IMR-90 (cell line): ENCODE results near the gene CFAP61. TPM values are rescaled to one million over a fixed set of nuclear protein-coding genes. Genes with fewer than 3 reads are reported as not detected.

Source experiments
- ATAC-seq: fragments of 200-7000 bp; cut with Tn5 transposase; 2 replicates; pipeline ENCODE4 v1.9.1; 2020; ENCODE audit warnings: low read depth, mild to moderate bottlenecking, moderate library complexity
- BruUV-seq: library from RNA; stranded (reverse); fragments of 400-500 nt; replicated peaks from 2 replicates; lab custom pipeline; 2021; lab: Mats Ljungman, UMichigan
- CTCF ChIA-PET: fragments of 300-600 bp; formaldehyde crosslinking; extraction: SDS; loops from one replicate; lab custom pipeline; 2021; ENCODE audit warnings: antibody characterized with exemption; lab: Yijun Ruan, JAX
- POLR2A ChIA-PET: fragments of 300-600 bp; sonication (Branson Sonifier 250); formaldehyde crosslinking; loops from one replicate; lab custom pipeline; 2022; ENCODE audit warnings: antibody characterized with exemption; ENCODE audit not compliant: unreplicated experiment; lab: Charles Lee
- DNase-seq: peaks from one replicate; pipeline ENCODE4 v3.0.0; 2013
- H2AFZ ChIP-seq: replicated peaks from 2 replicates; pipeline ENCODE3; 2013; ENCODE audit warnings: low read length, mild to moderate bottlenecking; ENCODE audit not compliant: poor library complexity
- H2AK5ac ChIP-seq: 2 replicates; pipeline ENCODE4 v1.6.1; 2013; ENCODE audit warnings: low read depth, low read length, inconsistent platforms
- H2AK9ac ChIP-seq: replicated peaks from 2 replicates; pipeline ENCODE3; 2013; ENCODE audit warnings: mild to moderate bottlenecking, low read depth, low read length, moderate library complexity; ENCODE audit not compliant: poor library complexity
- H2BK120ac ChIP-seq: 2 replicates; pipeline ENCODE4 v1.6.1; 2013; ENCODE audit warnings: low read depth, low read length, inconsistent platforms
- H2BK15ac ChIP-seq: 3 replicates; pipeline ENCODE4 v1.6.1; 2013; ENCODE audit warnings: low read depth, low read length, inconsistent platforms
- H2BK20ac ChIP-seq: 2 replicates; pipeline ENCODE4 v1.6.1; 2013; ENCODE audit warnings: low read depth, mild to moderate bottlenecking, inconsistent platforms, low read length, moderate library complexity
- H2BK5ac ChIP-seq: 2 replicates; pipeline ENCODE4 v1.6.1; 2013; ENCODE audit warnings: mild to moderate bottlenecking, low read depth, low read length, inconsistent platforms; ENCODE audit not compliant: poor library complexity, severe bottlenecking
- H3K14ac ChIP-seq: replicated peaks from 2 replicates; pipeline ENCODE4 v1.6.1; 2013; ENCODE audit warnings: low read depth, low read length, inconsistent platforms
- H3K18ac ChIP-seq: 2 replicates; pipeline ENCODE4 v1.6.1; 2013; ENCODE audit warnings: low read depth, low read length, control low read depth
- H3K23ac ChIP-seq: 2 replicates; pipeline ENCODE4 v1.6.1; 2013; ENCODE audit warnings: low read depth, low read length, inconsistent platforms
- H3K27ac ChIP-seq: 2 replicates; pipeline ENCODE4 v1.5.1; 2013; ENCODE audit warnings: mild to moderate bottlenecking, control low read depth, low read length; ENCODE audit not compliant: insufficient read depth
- H3K27me3 ChIP-seq: 2 replicates; pipeline ENCODE4 v1.6.1; 2013; ENCODE audit warnings: low read length; ENCODE audit not compliant: control insufficient read depth, insufficient read depth
- H3K36me3 ChIP-seq: 2 replicates; pipeline ENCODE4 v1.6.1; 2013; ENCODE audit warnings: low read length, mixed read lengths; ENCODE audit not compliant: control insufficient read depth, insufficient read depth
- H3K4ac ChIP-seq: 2 replicates; pipeline ENCODE4 v1.6.1; 2013; ENCODE audit warnings: low read depth, low read length, inconsistent platforms
- H3K4me1 ChIP-seq: 2 replicates; pipeline ENCODE4 v1.6.1; 2013; ENCODE audit warnings: low read length, mixed read lengths; ENCODE audit not compliant: control insufficient read depth, insufficient read depth
- H3K4me2 ChIP-seq: 2 replicates; pipeline ENCODE4 v1.6.1; 2013; ENCODE audit warnings: low read depth, mild to moderate bottlenecking, control low read depth, low read length, moderate library complexity
- H3K4me3 ChIP-seq: 2 replicates; pipeline ENCODE4 v1.5.1; 2013; ENCODE audit warnings: low read depth, mild to moderate bottlenecking, control low read depth, low read length, moderate library complexity; ENCODE audit not compliant: insufficient read depth
- H3K56ac ChIP-seq: 2 replicates; pipeline ENCODE4 v1.6.1; 2013; ENCODE audit warnings: low read length, inconsistent platforms; ENCODE audit not compliant: insufficient read depth; ENCODE audit errors: extremely low read depth
- H3K79me1 ChIP-seq, 2 experiments: 2 replicates each; pipeline ENCODE4 v1.6.1; 2013; ENCODE audit warnings: low read length in 2 of 2, inconsistent platforms in 1 of 2, low read depth in 1 of 2
- H3K9ac ChIP-seq: 2 replicates; pipeline ENCODE4 v1.6.1; 2013; ENCODE audit warnings: low read depth, low read length, control low read depth
- H3K9me1 ChIP-seq: 2 replicates; pipeline ENCODE4 v1.6.1; 2013; ENCODE audit warnings: low read length, inconsistent platforms; ENCODE audit not compliant: insufficient read depth
- H3K9me3 ChIP-seq: 2 replicates; pipeline ENCODE4 v1.6.1; 2013; ENCODE audit warnings: low read length; ENCODE audit not compliant: control insufficient read depth, insufficient read depth
- H4K20me1 ChIP-seq: 2 replicates; pipeline ENCODE4 v1.6.1; 2013; ENCODE audit warnings: low read length, inconsistent platforms; ENCODE audit not compliant: insufficient read depth
- H4K5ac ChIP-seq: 2 replicates; pipeline ENCODE4 v1.6.1; 2013; ENCODE audit warnings: mild to moderate bottlenecking, low read depth, low read length, control low read depth
- H4K8ac ChIP-seq, 2 experiments: 2 replicates each; pipeline ENCODE4 v1.6.1; 2013; ENCODE audit warnings: low read depth in 2 of 2, low read length in 2 of 2, control low read depth in 1 of 2, inconsistent platforms in 1 of 2
- H4K91ac ChIP-seq: 2 replicates; pipeline ENCODE4 v1.6.1; 2013; ENCODE audit warnings: low read depth, low read length, inconsistent platforms; ENCODE audit not compliant: insufficient read depth
- CHD1 ChIP-seq: IDR thresholded peaks from 2 replicates; pipeline ENCODE4 v1.6.1; 2012; ENCODE audit warnings: low read depth, low read length, improper control_type of control experiment
- FOS ChIP-seq: fragments of 150-350 bp; IDR thresholded peaks from 2 replicates; pipeline ENCODE4 v1.6.1; 2016; ENCODE audit warnings: low read depth, low read length
- MAFK ChIP-seq: IDR thresholded peaks from 2 replicates; pipeline ENCODE4 v1.6.1; 2012; ENCODE audit warnings: low read depth, low read length, improper control_type of control experiment
- MAZ ChIP-seq: IDR thresholded peaks from 2 replicates; pipeline ENCODE4 v1.6.1; 2012; ENCODE audit warnings: low read depth, mild to moderate bottlenecking, low read length, improper control_type of control experiment, moderate library complexity, borderline replicate concordance
- MXI1 ChIP-seq: IDR thresholded peaks from 2 replicates; pipeline ENCODE4 v1.6.1; 2012; ENCODE audit warnings: low read depth, mild to moderate bottlenecking, low read length, moderate library complexity, borderline replicate concordance
- NFE2L2 ChIP-seq: fragments of 150-350 bp; IDR thresholded peaks from 2 replicates; pipeline ENCODE4 v1.6.1; 2016; ENCODE audit warnings: low read depth, mild to moderate bottlenecking, low read length
- POLR2A ChIP-seq: IDR thresholded peaks from 2 replicates; pipeline ENCODE4 v1.6.1; 2012; ENCODE audit warnings: mild to moderate bottlenecking, low read depth, low read length
- RCOR1 ChIP-seq: IDR thresholded peaks from 2 replicates; pipeline ENCODE4 v1.6.1; 2012; ENCODE audit warnings: mild to moderate bottlenecking, low read length, improper control_type of control experiment; ENCODE audit not compliant: insufficient replicate concordance
- RFX5 ChIP-seq: IDR thresholded peaks from 2 replicates; pipeline ENCODE4 v1.8.0; 2012; ENCODE audit warnings: low read depth, mild to moderate bottlenecking, low read length, moderate library complexity
- SMC3 ChIP-seq: fragments of 150-350 bp; IDR thresholded peaks from 2 replicates; pipeline ENCODE4 v1.6.1; 2016; ENCODE audit warnings: low read depth, mild to moderate bottlenecking, antibody characterized with exemption, low read length, moderate library complexity
- WGBS, 2 experiments: methylation state at CpG; one replicate each; pipeline versions ENCODE4 v1.1.5 to v1.1.7; 2013; ENCODE audit warnings: missing lambda C conversion rate in 2 of 2; ENCODE audit not compliant: insufficient read length in 1 of 2; ENCODE audit errors: extremely low coverage in 2 of 2; 5-methylcytosine and 5-hydroxymethylcytosine counted together
- dilution Hi-C: fragments of 300-500 bp; cut with HindIII; formaldehyde crosslinking; loops from one replicate; pipeline ENCODE4 v1.14.3; 2018; ENCODE audit warnings: low sequenced_read_pairs; ENCODE audit not compliant: unreplicated experiment
- in situ Hi-C: fragments of 300-500 bp; cut with MboI; formaldehyde crosslinking; loops from 3 replicates; pipeline ENCODE4 v1.14.3; 2019; ENCODE audit warnings: low sequenced_read_pairs, inconsistent platforms, mixed read lengths
- intact Hi-C: fragments of 100-400 bp; cut with micrococcal nuclease; formaldehyde crosslinking; loops from 2 replicates; pipeline ENCODE4 v1.10.0; 2022
- polyA plus RNA-seq, 3 experiments: library from polyadenylated mRNA; depleted of rRNA; stranded (reverse); fragments of >200 nt; gene quantifications; 2 replicates each; pipeline ENCODE4 v1.2.3, GENCODE V29; 2012; ENCODE audit warnings: low replicate concordance in 1 of 3
- total RNA-seq: library from RNA; depleted of rRNA; stranded (reverse); fragments of >200 nt; gene quantifications from 2 replicates; pipeline ENCODE4 v1.2.3, GENCODE V29; 2012
- TF ChIP-seq, protein P1 (sequence below): fragments of 150-350 bp; IDR thresholded peaks from 2 replicates; pipeline ENCODE4 v1.6.1; 2017; ENCODE audit warnings: mild to moderate bottlenecking, antibody characterized with exemption, low read length, low read depth
- TF ChIP-seq, protein P2 (sequence below): fragments of 150-350 bp; IDR thresholded peaks from 2 replicates; pipeline ENCODE4 v1.6.1; 2016; ENCODE audit warnings: low read depth, mild to moderate bottlenecking, low read length, moderate library complexity, borderline replicate concordance
- TF ChIP-seq, protein P3 (sequence below): conservative IDR thresholded peaks from 2 replicates; pipeline ENCODE4 v1.5.1; 2012; ENCODE audit warnings: mild to moderate bottlenecking, low read depth, low read length, improper control_type of control experiment

The CFAP61 gene
- total and polyA plus RNA-seq, 2 of the 4 experiments (the other 2 are of a cell fraction) = 0.07 TPM; not detected in 1

DNA sequence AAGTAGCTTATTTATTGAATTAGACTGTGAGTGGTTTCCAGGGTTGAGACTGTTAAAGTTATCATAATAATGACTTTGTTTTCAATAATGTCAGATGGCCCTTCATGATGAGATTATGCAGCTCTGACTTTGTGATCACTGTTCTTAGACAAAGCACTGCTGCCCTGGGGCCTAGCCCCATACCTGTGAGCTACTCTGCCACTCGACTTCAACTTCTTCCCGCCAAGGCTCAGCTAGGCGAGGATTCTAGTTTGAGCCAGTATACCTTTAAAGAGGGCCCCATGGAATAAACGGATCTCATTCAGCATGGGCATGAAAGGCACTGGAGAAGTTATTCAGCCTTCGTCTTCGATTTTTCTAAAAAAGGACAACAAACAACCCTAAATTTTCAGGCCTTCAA lies 270.6 kb downstream of the CFAP61 start:
- no peak overlapping the region for H2BK120ac ChIP-seq
- H3K23ac ChIP-seq = no peak overlapping the region
- no peak overlapping the region for H2BK15ac ChIP-seq
- in situ Hi-C loops (no loop called here), dilution Hi-C loops (no loop called here), intact Hi-C loops (no loop called here)
- no peak overlapping the region for H3K4me3 ChIP-seq
- no peaks in the 10 kb centered on the region for H4K20me1 ChIP-seq
- H4K5ac ChIP-seq = no peak overlapping the region
- H3K56ac ChIP-seq = no peak overlapping the region
- H2BK5ac ChIP-seq = no peak overlapping the region
- no peak overlapping the region for H2AFZ ChIP-seq
- H3K4me1 ChIP-seq = no peaks in the 10 kb centered on the region
- H2AK5ac ChIP-seq = no peak overlapping the region
- H3K4me2 ChIP-seq = no peak overlapping the region
- POLR2A ChIA-PET = no interaction called here
- H3K9me1 ChIP-seq = no peaks in the 10 kb centered on the region
- no peaks in the 10 kb centered on the region for H3K27me3 ChIP-seq
- no peaks in the 10 kb centered on the region for H3K79me1 ChIP-seq
- H3K36me3 ChIP-seq = no peaks in the 10 kb centered on the region
- no peak overlapping the region for H4K91ac ChIP-seq
- WGBS, 2 experiments = 60% methylated on average over 1 of the region's 6 CpGs; no CpG with 5 or more reads in 1 of the 2 experiments
- H3K18ac ChIP-seq = no peak overlapping the region
- no peak overlapping the region for H2BK20ac ChIP-seq
- H3K9ac ChIP-seq = no peak overlapping the region
- H3K27ac ChIP-seq = no peak overlapping the region
- H3K9me3 ChIP-seq = no peaks in the 10 kb centered on the region
- no peak overlapping the region for H2AK9ac ChIP-seq
- H3K14ac ChIP-seq = no peak overlapping the region
- no peak overlapping the region for H3K4ac ChIP-seq
- no peak for DNase-seq
- H4K8ac ChIP-seq = no peak overlapping the region
- ATAC-seq = no peak
- TF ChIP-seq CHD1 = no peak
- TF ChIP-seq MAZ = no peak
- no peak for TF ChIP-seq POLR2A
- no peak for TF ChIP-seq FOS
- no peak for TF ChIP-seq NFE2L2
- no peak for TF ChIP-seq RCOR1
- TF ChIP-seq MXI1 = no peak
- no peak for TF ChIP-seq MAFK
- TF ChIP-seq, protein P1, sequence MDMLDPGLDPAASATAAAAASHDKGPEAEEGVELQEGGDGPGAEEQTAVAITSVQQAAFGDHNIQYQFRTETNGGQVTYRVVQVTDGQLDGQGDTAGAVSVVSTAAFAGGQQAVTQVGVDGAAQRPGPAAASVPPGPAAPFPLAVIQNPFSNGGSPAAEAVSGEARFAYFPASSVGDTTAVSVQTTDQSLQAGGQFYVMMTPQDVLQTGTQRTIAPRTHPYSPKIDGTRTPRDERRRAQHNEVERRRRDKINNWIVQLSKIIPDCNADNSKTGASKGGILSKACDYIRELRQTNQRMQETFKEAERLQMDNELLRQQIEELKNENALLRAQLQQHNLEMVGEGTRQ = no peak
- TF ChIP-seq, protein P2, sequence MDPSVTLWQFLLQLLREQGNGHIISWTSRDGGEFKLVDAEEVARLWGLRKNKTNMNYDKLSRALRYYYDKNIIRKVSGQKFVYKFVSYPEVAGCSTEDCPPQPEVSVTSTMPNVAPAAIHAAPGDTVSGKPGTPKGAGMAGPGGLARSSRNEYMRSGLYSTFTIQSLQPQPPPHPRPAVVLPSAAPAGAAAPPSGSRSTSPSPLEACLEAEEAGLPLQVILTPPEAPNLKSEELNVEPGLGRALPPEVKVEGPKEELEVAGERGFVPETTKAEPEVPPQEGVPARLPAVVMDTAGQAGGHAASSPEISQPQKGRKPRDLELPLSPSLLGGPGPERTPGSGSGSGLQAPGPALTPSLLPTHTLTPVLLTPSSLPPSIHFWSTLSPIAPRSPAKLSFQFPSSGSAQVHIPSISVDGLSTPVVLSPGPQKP = no peak
- no peak for TF ChIP-seq RFX5
- TF ChIP-seq SMC3 = no peak
- TF ChIP-seq, protein P3, sequence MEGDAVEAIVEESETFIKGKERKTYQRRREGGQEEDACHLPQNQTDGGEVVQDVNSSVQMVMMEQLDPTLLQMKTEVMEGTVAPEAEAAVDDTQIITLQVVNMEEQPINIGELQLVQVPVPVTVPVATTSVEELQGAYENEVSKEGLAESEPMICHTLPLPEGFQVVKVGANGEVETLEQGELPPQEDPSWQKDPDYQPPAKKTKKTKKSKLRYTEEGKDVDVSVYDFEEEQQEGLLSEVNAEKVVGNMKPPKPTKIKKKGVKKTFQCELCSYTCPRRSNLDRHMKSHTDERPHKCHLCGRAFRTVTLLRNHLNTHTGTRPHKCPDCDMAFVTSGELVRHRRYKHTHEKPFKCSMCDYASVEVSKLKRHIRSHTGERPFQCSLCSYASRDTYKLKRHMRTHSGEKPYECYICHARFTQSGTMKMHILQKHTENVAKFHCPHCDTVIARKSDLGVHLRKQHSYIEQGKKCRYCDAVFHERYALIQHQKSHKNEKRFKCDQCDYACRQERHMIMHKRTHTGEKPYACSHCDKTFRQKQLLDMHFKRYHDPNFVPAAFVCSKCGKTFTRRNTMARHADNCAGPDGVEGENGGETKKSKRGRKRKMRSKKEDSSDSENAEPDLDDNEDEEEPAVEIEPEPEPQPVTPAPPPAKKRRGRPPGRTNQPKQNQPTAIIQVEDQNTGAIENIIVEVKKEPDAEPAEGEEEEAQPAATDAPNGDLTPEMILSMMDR = no peak
- no TSS peak for BruUV-seq
- CTCF ChIA-PET = no interaction called here
